ENCODE results near the gene TYW3.
A peak's percentile ranks its signal among the peaks of the same experiment; 100 is the strongest.

Gene TYW3

DNA sequence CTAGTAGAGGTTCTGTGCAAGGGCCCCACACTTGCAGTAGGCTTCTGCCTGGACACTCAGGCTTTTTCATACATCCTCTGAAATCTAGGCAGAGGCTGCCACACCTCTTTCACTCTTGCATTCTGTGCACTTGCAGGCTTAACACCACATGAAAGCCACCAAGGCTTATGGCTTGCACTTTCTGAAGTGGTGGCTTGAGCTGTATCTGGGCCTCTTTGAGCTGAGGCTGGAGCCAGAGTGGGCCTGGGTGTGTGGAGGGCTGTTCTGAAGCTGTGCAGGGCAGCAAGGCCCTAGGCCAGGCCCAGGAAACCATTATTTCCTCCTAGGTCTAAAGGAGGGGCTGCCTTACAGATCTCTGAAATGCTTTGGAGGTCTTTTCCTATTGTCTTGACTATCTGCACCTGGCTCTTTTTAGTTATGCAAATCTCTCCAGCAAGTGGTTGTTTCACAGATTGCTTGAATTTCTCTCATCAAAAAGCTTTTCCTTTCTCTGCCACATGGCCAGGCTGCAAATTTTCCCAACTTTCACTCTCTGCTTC is 66.2 kb downstream of the TYW3 start:
- no peak for DNase-seq

DNA sequence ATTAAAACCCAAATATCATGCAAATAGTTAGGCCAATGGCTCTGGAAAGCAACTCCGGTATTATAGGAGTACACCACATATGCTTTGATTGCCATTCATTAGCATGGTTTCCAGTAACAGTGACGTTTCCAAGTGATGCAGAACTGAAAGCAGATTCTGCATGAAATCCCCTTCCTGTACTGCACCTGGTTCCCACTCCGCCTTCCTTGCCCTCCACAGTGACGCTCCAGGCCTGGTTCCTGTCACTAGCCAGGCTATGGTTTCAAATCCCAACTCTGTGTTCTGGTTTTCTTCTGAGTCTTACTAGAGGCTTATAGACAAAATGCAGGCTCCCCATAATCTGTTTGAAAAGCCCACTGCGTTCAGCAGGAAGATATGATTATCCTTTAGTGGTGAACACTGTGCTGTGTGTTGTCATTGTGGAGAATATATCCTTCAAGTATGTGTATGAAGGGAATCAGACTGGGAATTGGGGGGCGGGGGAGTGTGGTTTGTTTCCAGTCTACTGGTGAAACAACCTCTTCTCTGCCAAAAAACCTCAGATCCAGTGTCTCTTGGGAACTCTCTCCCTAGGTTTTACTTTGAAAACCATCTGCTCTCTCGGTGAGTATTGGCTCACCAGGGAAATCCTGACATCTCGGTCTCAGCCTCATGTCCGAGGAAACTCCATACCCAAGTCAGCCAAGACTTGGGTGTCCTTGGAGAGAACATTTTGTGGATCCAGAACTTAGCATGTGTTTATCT is 78.7 kb downstream of the TYW3 start:
- DNase-seq, result peak; percentile 61

DNA sequence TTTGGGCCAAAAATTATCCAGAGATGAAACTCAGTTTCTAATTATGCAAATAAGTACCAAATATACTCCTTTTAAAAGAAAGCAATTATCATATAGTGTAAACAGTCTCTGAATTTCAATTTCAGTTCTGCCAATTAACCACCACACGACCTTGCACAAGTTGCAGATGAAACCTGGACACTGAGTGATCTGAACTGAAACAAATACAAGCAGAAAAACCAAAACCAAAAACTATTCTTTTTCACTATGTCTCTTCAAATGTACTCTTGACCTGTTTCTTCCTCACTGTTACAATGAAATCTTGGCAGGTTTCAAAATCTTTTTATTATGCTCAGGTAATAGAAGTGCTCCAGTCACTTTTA is 79.2 kb downstream of the TYW3 start:
- peak; percentile 34 for DNase-seq

All from RPMI8226 (cell line).